ENCODE results near the gene RASA3. TPM values are rescaled to one million over a fixed set of nuclear protein-coding genes. Genes with fewer than 3 reads are reported as not detected.

The RASA3 gene
- total and polyA plus RNA-seq, 2 of the 8 experiments (the other 6 are each of a cell fraction or from before 2014, with no cell fraction given): 7.5 to 21.9 TPM

- Histone ChIP-seq H4K5ac (ENCODE audit: insufficient read length, low read depth, low read length) (no peak overlapping the region), H2BK12ac (ENCODE audit: low read depth, low read length) (no peak overlapping the region), H2AFZ (ENCODE audit: low read length) (no peak overlapping the region), H3K4ac (replicated peaks; ENCODE audit: insufficient read length, low read depth, low read length) (no peak overlapping the region), H2BK20ac (ENCODE audit: low read length) (no peak overlapping the region), H4K8ac (ENCODE audit: extremely low read depth, insufficient read depth, low read length) (peak overlapping the region; percentile 28; the same call in 1 of the 2 replicates), H3K9me3 (ENCODE audit: insufficient read depth in 2 of 2, low read depth in 1 of 2, low read length in 1 of 2) (no peaks in the 10 kb centered on the region), H3K27ac (ENCODE audit: low read depth, low read length) (no peak overlapping the region), H3K56ac (replicated peaks; ENCODE audit: insufficient read length, low read depth, low read length) (no peak overlapping the region), H2BK120ac (replicated peaks; ENCODE audit: low read depth, low read length) (no peak overlapping the region), H3K14ac (ENCODE audit: insufficient read length) (no peak overlapping the region), H3K4me2 (ENCODE audit: insufficient read depth in 1 of 2, low read depth in 2 of 2, low read length in 2 of 2) (no peak overlapping the region), H3K4me1 (replicated peaks in 1 of 4; ENCODE audit: control insufficient read depth in 3 of 4, insufficient read depth in 4 of 4, low read length in 3 of 4) (peaks cover 0 to 2% (median 0%) of the 10 kb centered on the region in 4 experiments; a peak in 3 of 7 replicates), H2AK5ac (ENCODE audit: low read depth, low read length) (no peak overlapping the region), H2BK5ac (ENCODE audit: low read depth, low read length) (no peak overlapping the region), H2BK15ac (ENCODE audit: low read length) (no peak overlapping the region), H3K27me3 (replicated peaks in 1 of 4; ENCODE audit: control insufficient read depth in 3 of 4, extremely low read depth in 1 of 4, insufficient read depth in 3 of 4, low read length in 3 of 4) (no peaks in the 10 kb centered on the region; a peak in 1 of 7 replicates), H3K4me3 (ENCODE audit: extremely low read depth in 1 of 4, insufficient read depth in 2 of 4, low read depth in 3 of 4, low read length in 4 of 4) (no peak overlapping the region), H3K36me3 (ENCODE audit: control insufficient read depth in 2 of 4, insufficient read depth in 4 of 4, low read length in 3 of 4) (no peaks in the 10 kb centered on the region), H4K91ac (replicated peaks; ENCODE audit: insufficient read length, low read length) (no peak overlapping the region), H3K79me1 (ENCODE audit: low read depth, low read length) (no peaks in the 10 kb centered on the region), H4K20me1 (replicated peaks in 1 of 2; ENCODE audit: control insufficient read depth in 1 of 2, insufficient read depth in 2 of 2, low read length in 2 of 2) (peaks cover 0 to 2% of the 10 kb centered on the region in 2 experiments), H3K79me2 (ENCODE audit: control insufficient read depth in 1 of 2, insufficient read depth in 2 of 2, low read length in 2 of 2) (no peaks in the 10 kb centered on the region), H3K18ac (ENCODE audit: extremely low read depth, low read length) (no peak overlapping the region), H3K23ac (ENCODE audit: insufficient read length) (no peak overlapping the region), H3K9ac (replicated peaks in 1 of 4; ENCODE audit: extremely low read depth in 1 of 4, low read depth in 3 of 4, low read length in 3 of 4) (no peak overlapping the region), H3K23me2 (ENCODE audit: low read depth, low read length) (no peaks in the 10 kb centered on the region)
- no peak for FAIRE-seq
- 92% methylated on average over 10 of the region's 11 CpGs; no CpG with 5 or more reads in 1 of the 2 experiments for WGBS, 2 experiments (ENCODE audit: extremely low coverage in 1 of 2, insufficient coverage in 1 of 2, insufficient read length in 1 of 2, insufficient replicate concordance in 2 of 2, low coverage in 1 of 2, low lambda C conversion rate in 2 of 2, missing lambda C conversion rate in 1 of 2)
- TF ChIP-seq TAF1 (IDR thresholded peaks at IDR 0.05; ENCODE audit: low read depth, low read length): no peak
- DNase-seq (ENCODE audit: low read depth in 1 of 2, low spot score in 2 of 2): no peak
- ChIA-PET POLR2A (ENCODE audit: partially characterized antibody) (interaction anchor here (1.0 kb wide), 1 partner anchor 10 kb away, joined by 3 read pairs; no protein-coding TSS in a partner anchor), CTCF (ENCODE audit: partially characterized antibody) (interaction anchor here (1.4 to 3.3 kb wide), 2 partner anchors 9 to 95 kb away, joined by 3 to 13 read pairs; no protein-coding TSS in a partner anchor)
These were observed 193.7 kb downstream of the RASA3 start for GRCh38 chr13:113938716-113939115.
